SK-N-SH (cell line): ENCODE data around the gene USP36. TPM values are rescaled to one million over a fixed set of nuclear protein-coding genes. Genes with fewer than 3 reads are reported as not detected.

Experiments used
- CTCF ChIA-PET: fragments of 300-600, 350-600 bp; formaldehyde crosslinking; extraction: SDS; loops from one replicate; lab custom pipeline; 2021; lab: Yijun Ruan, JAX
- POLR2A ChIA-PET: fragments of 350-600 bp; sonication (Branson Sonifier 250); formaldehyde crosslinking; extraction: SDS; loops from one replicate; lab custom pipeline; 2020; ENCODE audit warnings: antibody characterized with exemption, inconsistent platforms; lab: Yijun Ruan, JAX
- DNase-seq: peaks from one replicate; pipeline ENCODE4 v3.0.0; 2012
- H2AFZ ChIP-seq: fragments of 200-600 bp; sonication (generic); 2 replicates; pipeline ENCODE4 v1.8.1; 2016; ENCODE audit warnings: antibody characterized with exemption, mild to moderate bottlenecking, low read depth
- H3F3A ChIP-seq: fragments of 200-600 bp; sonication (generic); replicated peaks from 2 replicates; pipeline ENCODE3; 2016; ENCODE audit warnings: antibody characterized with exemption, mild to moderate bottlenecking; ENCODE audit not compliant: insufficient read depth
- H3K27ac ChIP-seq, 2 experiments: fragments of 200-500 bp in 1 of 2; fragments of 200-600 bp in 1 of 2; sonication (Bioruptor generic) in 1 of 2; sonication (generic), shearing (Covaris generic) in 1 of 2; 2 replicates each; pipeline versions ENCODE4 v1.5.1 to v1.6.1; 2014 to 2016; ENCODE audit warnings: low read depth in 2 of 2, inconsistent platforms in 1 of 2, low read length in 1 of 2, mild to moderate bottlenecking in 1 of 2, mixed read lengths in 1 of 2
- H3K27me3 ChIP-seq: fragments of 200-600 bp; sonication (generic), shearing (Covaris generic); 2 replicates; pipeline ENCODE4 v1.6.1; 2016; ENCODE audit warnings: mixed run types; ENCODE audit not compliant: insufficient read depth
- H3K36me3 ChIP-seq, 2 experiments: fragments of 200-500 bp in 1 of 2; fragments of 200-600 bp in 1 of 2; sonication (Bioruptor generic) in 1 of 2; sonication (generic) in 1 of 2; replicated peaks in 1 of 2; 2 replicates each; pipeline versions ENCODE3 to v1.5.1; 2014 to 2016; ENCODE audit warnings: low read length in 1 of 2, mild to moderate bottlenecking in 1 of 2; ENCODE audit not compliant: insufficient read depth in 2 of 2, control insufficient read depth in 1 of 2
- H3K4me1 ChIP-seq, 2 experiments: fragments of 200-500 bp in 1 of 2; fragments of 200-600 bp in 1 of 2; sonication (Bioruptor generic) in 1 of 2; sonication (generic), shearing (Covaris generic) in 1 of 2; 2 replicates each; pipeline versions ENCODE4 v1.5.1 to v1.6.1; 2014 to 2016; ENCODE audit warnings: low read depth in 1 of 2, low read length in 1 of 2, mixed run types in 1 of 2; ENCODE audit not compliant: insufficient read depth in 2 of 2, control insufficient read depth in 1 of 2
- H3K4me2 ChIP-seq: fragments of 200-600 bp; sonication (generic), shearing (Covaris generic); 2 replicates; pipeline ENCODE4 v1.6.1; 2017; ENCODE audit warnings: mixed run types
- H3K4me3 ChIP-seq, 2 experiments: fragments of 200-500 bp in 1 of 2; fragments of 200-600 bp in 1 of 2; sonication (Bioruptor generic) in 1 of 2; sonication (generic), shearing (Covaris generic) in 1 of 2; 2 replicates each; pipeline versions ENCODE4 v1.5.1 to v1.8.1; 2014 to 2016; ENCODE audit warnings: low read depth in 2 of 2, inconsistent platforms in 1 of 2, low read length in 1 of 2, mild to moderate bottlenecking in 1 of 2, mixed read lengths in 1 of 2, moderate library complexity in 1 of 2
- H3K79me2 ChIP-seq: fragments of 200-600 bp; sonication (generic); 2 replicates; pipeline ENCODE4 v1.8.1; 2017; ENCODE audit warnings: mild to moderate bottlenecking; ENCODE audit not compliant: insufficient read depth
- H3K9ac ChIP-seq: fragments of 200-600 bp; sonication (generic); 2 replicates; pipeline ENCODE4 v1.6.1; 2017; ENCODE audit warnings: mixed run types
- H3K9me2 ChIP-seq: fragments of 200-600 bp; sonication (generic); 2 replicates; pipeline ENCODE4 v1.6.1; 2017; ENCODE audit warnings: mixed run types
- H3K9me3 ChIP-seq: fragments of 200-600 bp; sonication (generic); 2 replicates; pipeline ENCODE4 v1.6.1; 2017; ENCODE audit warnings: mixed run types, mild to moderate bottlenecking, moderate library complexity
- H4K20me1 ChIP-seq: fragments of 200-600 bp; sonication (generic); 2 replicates; pipeline ENCODE4 v1.6.1; 2017; ENCODE audit warnings: mild to moderate bottlenecking, mixed run types; ENCODE audit not compliant: insufficient read depth
- ELF1 ChIP-seq: IDR thresholded peaks from 2 replicates; pipeline ENCODE4 v1.4.0; 2012
- FOSL2 ChIP-seq: IDR thresholded peaks from 2 replicates; pipeline ENCODE4 v1.4.0; 2012; ENCODE audit warnings: low read depth, mild to moderate bottlenecking, moderate library complexity, borderline replicate concordance
- GABPA ChIP-seq: IDR thresholded peaks from 2 replicates; pipeline ENCODE4 v1.4.0; 2012; ENCODE audit warnings: low read depth, mild to moderate bottlenecking
- GATA2 ChIP-seq: sonication (generic); formaldehyde crosslinking; IDR thresholded peaks from 2 replicates; pipeline ENCODE4 v1.5.0; 2020; ENCODE audit warnings: mild to moderate bottlenecking, missing genetic modification reagents
- IRF3 ChIP-seq: fragments of 150-350 bp; IDR thresholded peaks from 2 replicates; pipeline ENCODE4 v1.6.1; 2016; ENCODE audit warnings: mild to moderate bottlenecking, low read depth, low read length
- MAX ChIP-seq: IDR thresholded peaks from 2 replicates; pipeline ENCODE4 v1.4.0; 2012; ENCODE audit warnings: low read depth
- MEF2A ChIP-seq: IDR thresholded peaks from 2 replicates; pipeline ENCODE4 v1.4.0; 2012; ENCODE audit warnings: low read depth, borderline replicate concordance
- PBX3 ChIP-seq: IDR thresholded peaks from 2 replicates; pipeline ENCODE4; 2012
- POLR2AphosphoS5 ChIP-seq: IDR thresholded peaks from 2 replicates; pipeline ENCODE4 v1.6.1; 2012; ENCODE audit warnings: low read depth, low read length
- RCOR1 ChIP-seq: fragments of 150-350 bp; IDR thresholded peaks from 2 replicates; pipeline ENCODE4 v1.6.1; 2017; ENCODE audit warnings: antibody characterized with exemption, low read length
- SIN3A ChIP-seq: IDR thresholded peaks from 2 replicates; pipeline ENCODE4 v1.6.1; 2012; ENCODE audit warnings: low read depth, mild to moderate bottlenecking, low read length, moderate library complexity, borderline replicate concordance
- SMC3 ChIP-seq: IDR thresholded peaks from 2 replicates; pipeline ENCODE4 v1.6.1; 2012; ENCODE audit warnings: low read depth, low read length, improper control_type of control experiment
- TEAD4 ChIP-seq: IDR thresholded peaks from 2 replicates; pipeline ENCODE4 v1.4.0; 2012; ENCODE audit warnings: mild to moderate bottlenecking, borderline replicate concordance; ENCODE audit not compliant: insufficient read depth
- YY1 ChIP-seq: IDR thresholded peaks from 2 replicates; pipeline ENCODE4 v1.4.0; 2012; ENCODE audit warnings: low read depth, mild to moderate bottlenecking
- WGBS: methylation state at CpG from one replicate; pipeline ENCODE4 v1.1.6; 2017; ENCODE audit warnings: low lambda C conversion rate; 5-methylcytosine and 5-hydroxymethylcytosine counted together
- polyA plus RNA-seq, 3 experiments: library from polyadenylated mRNA; depleted of rRNA; stranded (reverse); fragments of >200 nt; gene quantifications; 2 replicates each; pipeline ENCODE4 v1.2.3, GENCODE V29; 2012

Gene USP36
- polyA plus RNA-seq, 1 of the 3 experiments (the other 2 are of a cell fraction), result 34.6 TPM

GRCh38 chr17:78794864-78795640 lies 45.6 kb downstream of the USP36 start:
- H3K9me2 ChIP-seq, result no peaks in the 10 kb centered on the region
- peaks cover 21% of the 10 kb centered on the region for H3F3A ChIP-seq
- H3K27me3 ChIP-seq, result no peaks in the 10 kb centered on the region
- H3K4me2 ChIP-seq, result no peak overlapping the region
- H3K36me3 ChIP-seq, result peaks cover 48 to 58% of the 10 kb centered on the region in 2 experiments
- no peaks in the 10 kb centered on the region for H3K9me3 ChIP-seq
- H3K4me1 ChIP-seq, result peaks cover 10 to 11% of the 10 kb centered on the region in 2 experiments; a peak in 2 of 4 replicates
- TF ChIP-seq FOSL2 (no peak), POLR2AphosphoS5 (no peak), MEF2A (no peak), IRF3 (no peak), MAX (no peak), PBX3 (no peak), SMC3 (no peak), ELF1 (no peak)
- peaks cover 6% of the 10 kb centered on the region; the same call in 1 of the 2 replicates for H4K20me1 ChIP-seq
- 95% methylated on average over 22 of the region's 22 CpGs for WGBS
- no peak overlapping the region for H3K4me3 ChIP-seq
- H3K9ac ChIP-seq, result no peak overlapping the region
- no peak overlapping the region for H2AFZ ChIP-seq
- H3K79me2 ChIP-seq, result peaks cover 6% of the 10 kb centered on the region; the same call in 1 of the 2 replicates
- CTCF ChIA-PET, result interaction anchor here (1.1 to 1.4 kb wide), 2 partner anchors 13 to 86 kb away, joined by 3 to 6 read pairs; partner anchors contain the start of gene CYTH1
- POLR2A ChIA-PET, result no interaction called here
- no peak overlapping the region for H3K27ac ChIP-seq
- no peak for DNase-seq

- Histone ChIP-seq H3K4me3 (no peak overlapping the region), H3K9ac (no peak overlapping the region), H2AFZ (no peak overlapping the region), H3K4me2 (no peak overlapping the region), H4K20me1 (no peaks in the 10 kb centered on the region), H3K36me3 (peaks cover 42 to 55% of the 10 kb centered on the region in 2 experiments), H3F3A (peaks cover 25% of the 10 kb centered on the region), H3K9me2 (no peaks in the 10 kb centered on the region), H3K4me1 (peaks cover 16 to 17% of the 10 kb centered on the region in 2 experiments; a peak in 2 of 4 replicates), H3K79me2 (0 out of 2 replicates have a peak, but pooled peaks cover 3% of the 10 kb centered on the region), H3K9me3 (no peaks in the 10 kb centered on the region), H3K27ac (no peak overlapping the region), H3K27me3 (no peaks in the 10 kb centered on the region)
- no peak for DNase-seq
- ChIA-PET POLR2A (no interaction called here), CTCF (interaction anchor here (1.4 kb wide), 1 partner anchor 86 kb away, joined by 6 read pairs; no protein-coding TSS in a partner anchor)
- WGBS, result 94% methylated on average over 16 of the region's 16 CpGs
- TF ChIP-seq SIN3A, result no peak
- TF ChIP-seq GABPA, result no peak
- no peak for TF ChIP-seq YY1
- no peak for TF ChIP-seq GATA2 (CRISPR knock-in tag)
- TF ChIP-seq TEAD4, result no peak
- no peak for TF ChIP-seq RCOR1
- no peak for TF ChIP-seq FOSL2
These were observed 46.2 kb downstream of the USP36 start for GRCh38 chr17:78794399-78794798.
